ENCODE data around the gene CATSPER1.

The CATSPER1 gene

DNA sequence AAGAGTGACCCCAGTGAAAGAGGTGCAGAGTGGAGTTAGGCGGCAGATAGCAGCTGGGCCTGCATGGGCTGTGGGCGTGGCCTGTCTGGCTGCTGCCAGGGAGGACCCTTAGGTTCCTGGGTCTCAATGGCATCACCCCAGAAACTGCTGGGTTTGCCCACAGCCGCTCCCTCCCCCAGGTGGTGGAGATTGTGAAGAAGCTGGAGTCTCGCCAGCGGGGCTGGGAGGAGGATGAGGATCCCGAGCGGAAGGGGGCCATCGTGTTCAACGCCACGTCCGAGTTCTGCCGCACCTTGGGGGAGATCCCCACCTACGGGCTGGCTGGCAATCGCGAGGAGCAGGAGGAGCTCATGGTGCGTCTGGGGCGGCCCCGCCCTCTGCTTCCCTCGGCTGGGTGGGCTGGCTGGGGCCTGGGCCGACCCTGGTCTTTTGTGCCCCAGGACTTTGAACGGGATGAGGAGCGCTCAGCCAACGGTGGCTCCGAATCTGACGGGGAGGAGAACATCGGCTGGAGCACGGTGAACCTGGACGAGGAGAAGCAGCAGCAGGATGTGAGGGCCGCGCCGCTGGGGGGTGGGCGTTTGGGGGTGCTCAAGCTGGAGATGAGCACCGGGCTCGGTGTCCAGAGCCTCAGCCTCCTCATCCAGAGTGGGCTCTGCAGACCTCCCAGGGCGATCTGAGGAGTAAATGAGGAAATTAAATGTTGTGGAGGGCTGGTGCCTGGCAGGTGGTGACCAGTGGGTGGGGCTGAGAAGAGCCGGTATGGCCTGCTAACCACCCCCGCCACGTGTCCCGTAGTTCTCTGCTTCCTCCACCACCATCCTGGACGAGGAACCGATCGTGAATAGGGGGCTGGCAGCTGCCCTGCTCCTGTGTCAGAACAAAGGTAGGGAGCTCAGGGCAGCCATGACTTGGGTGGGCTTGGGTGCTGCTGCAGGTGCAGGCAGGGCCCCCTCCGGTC is 49.8 kb downstream of the CATSPER1 start:
- TF ChIP-seq, protein P1, sequence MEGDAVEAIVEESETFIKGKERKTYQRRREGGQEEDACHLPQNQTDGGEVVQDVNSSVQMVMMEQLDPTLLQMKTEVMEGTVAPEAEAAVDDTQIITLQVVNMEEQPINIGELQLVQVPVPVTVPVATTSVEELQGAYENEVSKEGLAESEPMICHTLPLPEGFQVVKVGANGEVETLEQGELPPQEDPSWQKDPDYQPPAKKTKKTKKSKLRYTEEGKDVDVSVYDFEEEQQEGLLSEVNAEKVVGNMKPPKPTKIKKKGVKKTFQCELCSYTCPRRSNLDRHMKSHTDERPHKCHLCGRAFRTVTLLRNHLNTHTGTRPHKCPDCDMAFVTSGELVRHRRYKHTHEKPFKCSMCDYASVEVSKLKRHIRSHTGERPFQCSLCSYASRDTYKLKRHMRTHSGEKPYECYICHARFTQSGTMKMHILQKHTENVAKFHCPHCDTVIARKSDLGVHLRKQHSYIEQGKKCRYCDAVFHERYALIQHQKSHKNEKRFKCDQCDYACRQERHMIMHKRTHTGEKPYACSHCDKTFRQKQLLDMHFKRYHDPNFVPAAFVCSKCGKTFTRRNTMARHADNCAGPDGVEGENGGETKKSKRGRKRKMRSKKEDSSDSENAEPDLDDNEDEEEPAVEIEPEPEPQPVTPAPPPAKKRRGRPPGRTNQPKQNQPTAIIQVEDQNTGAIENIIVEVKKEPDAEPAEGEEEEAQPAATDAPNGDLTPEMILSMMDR (IDR thresholded peaks at IDR 0.05; ENCODE audit: borderline replicate concordance, insufficient read depth, low read depth, low read length), result no peak
- no peak overlapping the region for H3K4me3 ChIP-seq (ENCODE audit: low read depth, low read length)

DNA sequence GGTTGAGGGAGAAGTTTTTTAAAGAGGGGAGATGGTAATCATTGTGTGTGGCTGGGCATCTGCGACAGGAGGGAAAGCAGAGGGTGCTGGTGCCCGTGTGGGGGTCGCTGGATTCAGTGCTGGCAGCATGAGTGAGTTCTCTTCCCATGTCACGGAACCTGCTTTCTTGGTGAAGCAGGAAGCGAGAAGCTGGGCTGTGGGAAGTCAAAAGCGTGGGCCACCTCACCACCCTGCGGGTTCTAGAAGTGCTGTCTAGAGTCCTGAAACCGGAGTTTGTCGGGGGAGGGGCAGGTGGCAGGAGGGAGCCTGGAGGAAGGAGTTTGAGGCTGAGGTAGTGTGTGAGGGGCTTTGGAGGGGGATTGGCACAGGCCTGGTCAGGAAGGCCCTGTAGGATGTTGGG is 50.5 kb downstream of the CATSPER1 start:
- no peak overlapping the region for H3K4me3 ChIP-seq (ENCODE audit: low read depth, low read length)
- TF ChIP-seq, protein P1 (IDR thresholded peaks at IDR 0.05; ENCODE audit: borderline replicate concordance, insufficient read depth, low read depth, low read length), result no peak

DNA sequence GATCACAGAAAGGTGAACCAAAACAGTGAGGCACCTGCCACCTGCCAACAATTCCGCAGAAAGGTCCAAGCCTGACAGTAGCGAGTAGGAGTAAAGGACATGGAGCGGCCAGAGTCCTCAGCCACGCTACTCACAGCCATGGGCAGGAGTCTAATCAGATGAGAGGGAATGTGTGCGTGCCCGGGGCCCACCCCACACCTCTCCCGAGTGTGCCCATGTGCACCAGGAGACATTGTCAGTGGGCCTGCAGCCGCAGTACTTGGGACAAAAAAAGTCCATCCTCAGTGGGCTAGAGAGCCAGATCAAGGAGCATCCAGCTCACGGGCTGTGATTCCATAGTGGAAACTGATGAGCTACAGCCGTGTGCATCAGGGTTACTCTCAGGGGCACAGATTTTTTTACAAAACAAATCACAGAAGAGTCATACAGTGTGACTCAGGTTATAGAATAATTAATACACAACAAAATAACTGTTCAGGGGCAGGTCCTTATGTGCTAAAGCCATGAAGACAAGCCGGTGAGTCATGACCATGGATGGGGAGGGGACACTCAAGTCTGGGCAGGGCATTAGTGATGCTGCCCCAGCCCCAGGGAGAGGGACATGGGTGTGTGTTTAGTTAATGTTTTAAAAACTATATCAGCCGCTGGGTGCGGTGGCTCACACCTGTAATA is 52.7 kb downstream of the CATSPER1 start:
- TF ChIP-seq, protein P1 (IDR thresholded peaks at IDR 0.05; ENCODE audit: borderline replicate concordance, insufficient read depth, low read depth, low read length), result no peak
- H3K4me3 ChIP-seq (ENCODE audit: low read depth, low read length), result no peak overlapping the region

DNA sequence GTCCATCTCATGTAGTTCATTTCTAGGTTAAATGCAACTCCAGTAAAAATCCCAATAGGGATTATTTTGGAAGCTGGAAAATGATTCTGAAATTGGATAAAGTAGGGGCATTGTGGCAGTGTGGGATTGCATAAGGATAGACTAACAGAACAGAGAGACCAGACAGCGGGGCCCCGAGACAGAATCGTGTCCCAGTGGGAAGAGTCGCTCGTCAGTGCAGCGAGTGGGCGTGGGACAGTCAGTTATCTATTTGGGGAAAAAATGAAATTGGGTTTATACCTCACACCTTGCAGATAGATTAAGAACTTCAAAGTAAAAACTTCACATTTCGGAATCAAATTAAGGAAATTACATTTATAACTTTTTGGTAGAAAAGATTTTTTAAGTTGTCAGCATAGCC is 54.2 kb downstream of the CATSPER1 start:
- TF ChIP-seq, protein P1 (IDR thresholded peaks at IDR 0.05; ENCODE audit: borderline replicate concordance, insufficient read depth, low read depth, low read length), result no peak

DNA sequence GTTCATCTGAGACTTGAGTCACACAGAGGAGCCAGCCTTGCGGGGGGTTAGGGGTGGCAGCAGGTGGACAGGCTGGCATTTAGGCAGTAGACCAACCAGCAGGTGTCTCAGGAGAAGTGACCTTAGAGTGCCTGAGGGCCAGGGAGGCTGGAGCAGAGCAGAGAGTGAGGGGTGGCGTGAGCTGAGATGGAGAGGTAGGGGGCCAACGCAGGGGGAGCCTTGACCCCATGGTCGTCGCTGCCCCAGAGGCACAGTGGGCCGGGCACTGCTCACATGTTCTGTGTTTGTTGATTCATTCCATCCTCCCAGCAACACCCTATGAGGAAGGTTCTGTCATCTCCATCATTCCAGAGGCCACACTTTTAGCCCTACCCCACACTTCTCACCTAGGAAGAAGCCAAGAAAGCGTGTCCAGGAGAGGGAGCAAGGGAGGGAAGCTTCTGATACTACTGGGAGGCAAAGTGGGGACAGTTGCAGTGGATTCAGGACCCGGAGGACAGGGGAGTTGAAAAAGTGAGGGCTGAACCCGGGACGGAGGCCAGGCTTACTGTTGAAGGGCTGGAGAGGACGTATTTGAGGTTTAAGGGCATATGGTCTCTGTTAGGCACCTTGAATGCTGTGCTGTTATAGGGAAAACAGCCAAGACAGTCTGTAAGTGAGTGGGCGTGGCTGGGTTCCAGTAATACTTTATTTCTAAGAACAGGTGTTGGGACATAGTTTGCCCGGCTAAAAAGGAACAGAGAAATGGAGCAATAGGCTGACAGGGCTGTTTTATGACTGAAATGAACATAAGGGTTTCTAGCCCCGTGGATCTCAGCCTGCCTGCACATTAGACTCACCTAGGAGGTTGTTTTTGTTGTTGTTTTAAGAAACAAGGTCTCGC is 57.4 kb downstream of the CATSPER1 start:
- H3K4me3 ChIP-seq (ENCODE audit: low read depth, low read length), result no peak overlapping the region

More for the DNA sequence above, 54.2 kb downstream of the CATSPER1 start:
- no peak overlapping the region for H3K4me3 ChIP-seq (ENCODE audit: low read depth, low read length)

DNA sequence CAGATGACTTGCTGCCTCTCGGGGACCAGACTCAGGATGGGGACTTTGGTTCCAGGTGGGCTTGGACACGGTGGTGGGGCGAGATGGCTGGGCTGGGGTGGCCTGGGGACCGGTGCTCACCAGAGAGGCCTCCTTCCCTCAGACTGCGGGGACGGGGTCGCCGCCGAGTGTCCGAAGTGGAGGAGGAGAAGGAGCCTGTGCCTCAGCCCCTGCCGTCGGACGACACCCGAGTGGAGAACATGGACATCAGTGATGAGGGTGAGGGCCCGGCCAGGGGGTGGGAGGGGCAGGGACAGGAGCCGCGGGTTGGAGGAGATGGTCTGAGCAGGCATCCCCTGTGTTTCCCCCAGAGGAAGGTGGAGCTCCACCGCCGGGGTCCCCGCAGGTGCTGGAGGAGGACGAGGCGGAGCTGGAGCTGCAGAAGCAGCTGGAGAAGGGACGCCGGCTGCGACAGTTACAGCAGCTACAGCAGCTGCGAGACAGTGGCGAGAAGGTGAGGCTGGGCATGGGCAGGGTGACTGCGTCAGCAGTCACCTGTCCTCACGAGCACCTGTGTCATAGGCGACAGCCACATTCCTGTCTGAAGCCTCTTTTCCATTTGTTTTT is 58.8 kb downstream of the CATSPER1 start:
- TF ChIP-seq, protein P1 (IDR thresholded peaks at IDR 0.05; ENCODE audit: borderline replicate concordance, insufficient read depth, low read depth, low read length), result no peak

More for the DNA sequence above, 57.4 kb downstream of the CATSPER1 start:
- TF ChIP-seq, protein P1 (IDR thresholded peaks at IDR 0.05; ENCODE audit: borderline replicate concordance, insufficient read depth, low read depth, low read length), result no peak

More for the DNA sequence above, 58.8 kb downstream of the CATSPER1 start:
- no peak overlapping the region for H3K4me3 ChIP-seq (ENCODE audit: low read depth, low read length)
